Coronary artery (tissue), 2 donors: Measurements from ENCODE around the gene ADGRE2.
A peak's percentile ranks its signal among the peaks of the same experiment; 100 is the strongest.

Experiments
- DNase-seq: peaks from one replicate; pipeline ENCODE4 v3.0.0-alpha.2; 2017; ENCODE audit warnings: low spot score
- H3K27ac ChIP-seq, 2 donors: fragments of 200-600 bp; sonication (generic); one replicate each; pipeline ENCODE4 v1.5.1; 2016 to 2019
- H3K4me3 ChIP-seq: fragments of 200-600 bp; sonication (generic); 2 replicates; pipeline ENCODE4 v1.5.1; 2016; ENCODE audit warnings: mild to moderate bottlenecking, moderate library complexity
- CTCF ChIP-seq: fragments of 200-600 bp; sonication (generic); IDR thresholded peaks from one replicate; pipeline ENCODE4 v1.5.1; 2019; ENCODE audit warnings: antibody characterized with exemption

ADGRE2 gene

GRCh38 chr19:14694641-14695266 lies 83.6 kb downstream of the ADGRE2 start:
- Histone ChIP-seq H3K27ac (no peak overlapping the region), H3K4me3 (no peak overlapping the region)
- no peak for DNase-seq
- TF ChIP-seq CTCF = no peak

- H3K27ac ChIP-seq = peak within 1 kb of the TSS; percentile 89 to 94
- TF ChIP-seq CTCF = no peak
- peak; percentile 94 for DNase-seq
- peak within 1 kb of the TSS; percentile 87 for H3K4me3 ChIP-seq
These were observed 88.5 kb downstream of the ADGRE2 start, which contains the start of gene ZNF333 for GRCh38 chr19:14689598-14690503. Gene ZNF333, plus strand, starts transcription at chr19:14690048. Its CDS starts 3,444 bp downstream, at chr19:14693492.

- DNase-seq = no peak
- no peak overlapping the region for H3K4me3 ChIP-seq
These were observed 91.9 kb downstream of the ADGRE2 start for GRCh38 chr19:14686411-14686810.

GRCh38 chr19:14683439-14683838 lies 94.9 kb downstream of the ADGRE2 start:
- no peak for DNase-seq
- TF ChIP-seq CTCF = no peak
- no peak overlapping the region for H3K4me3 ChIP-seq
- no peak overlapping the region for H3K27ac ChIP-seq

More at GRCh38 chr19:14686411-14686810, 91.9 kb downstream of the ADGRE2 start:
- H3K27ac ChIP-seq = no peak overlapping the region
- no peak for TF ChIP-seq CTCF
